Measurements from ENCODE around the gene GNL2. TPM values are rescaled to one million over a fixed set of nuclear protein-coding genes. Genes with fewer than 3 reads are reported as not detected.

Gene GNL2
- total and polyA plus RNA-seq, 9 of the 15 experiments (the other 6 are each of a cell fraction or from before 2014, with no cell fraction given), result 156 to 371 (median 263) TPM

- POLR2A ChIA-PET, result interaction anchor here (0.6 to 2.1 kb wide), 6 partner anchors 13 to 463 kb away, joined by 3 to 6 read pairs (median 3); no protein-coding TSS in a partner anchor
- Histone ChIP-seq H3K4me1 (replicated peaks in 1 of 2; ENCODE audit: control insufficient read depth in 2 of 2, insufficient read depth in 2 of 2, low read length in 2 of 2) (peaks cover 3 to 4% of the 10 kb centered on the region in 2 experiments; a peak in 2 of 5 replicates), H3K9me1 (ENCODE audit: control insufficient read depth, insufficient read depth, low read length) (no peaks in the 10 kb centered on the region), H3K9me3 (replicated peaks; ENCODE audit: control insufficient read depth, insufficient read depth, low read depth, low read length) (no peaks in the 10 kb centered on the region), H3K36me3 (ENCODE audit: control insufficient read depth, insufficient read depth, low read length) (no peaks in the 10 kb centered on the region), H3K4me3 (no peak overlapping the region), H3K27ac (ENCODE audit: extremely low read depth, low read depth, low read length) (no peak overlapping the region), H4K20me1 (replicated peaks; ENCODE audit: control insufficient read depth, insufficient read depth, low read length) (0 out of 2 replicates have a peak, but pooled peaks cover 5% of the 10 kb centered on the region), H2AFZ (ENCODE audit: low read depth, low read length) (no peak overlapping the region), H3K9ac (ENCODE audit: insufficient read depth in 1 of 2, low read depth in 2 of 2, low read length in 2 of 2) (no peak overlapping the region), H3K4me2 (ENCODE audit: insufficient read depth, low read length) (no peak overlapping the region), H3K79me2 (ENCODE audit: control insufficient read depth, insufficient read depth, low read length) (no peaks in the 10 kb centered on the region), H3K27me3 (ENCODE audit: control insufficient read depth in 2 of 2, insufficient read depth in 2 of 2, low read length in 2 of 2) (peaks cover 39 to 51% of the 10 kb centered on the region in 2 experiments)
- no TSS peak for BruUV-seq (replicated peaks)
- in situ Hi-C loops (cut with MboI), result no loop called here
- no peak for TF ChIP-seq DNMT1 (IDR thresholded peaks at IDR 0.05)
- CTCF ChIA-PET (ENCODE audit: low intra/inter-chr PET ratio), result no interaction called here
- intact Hi-C loops (cut with micrococcal nuclease), result loop anchor here (10.0 kb wide), 2 partner anchors 147 to 163 kb away; partner anchors contain the start of gene EPHA10
- no peak for ATAC-seq
- no peak for FAIRE-seq
- DNase-seq (ENCODE audit: extremely low read depth in 1 of 4, low spot score in 3 of 4), result no peak
Measured at GRCh38 chr1:37601441-37601840, 5.7 kb upstream of the GNL2 start.

GRCh38 chr1:37599940-37600339, 4.2 kb upstream of the GNL2 start:
- Histone ChIP-seq H3K36me3 (ENCODE audit: control insufficient read depth, insufficient read depth, low read length) (no peaks in the 10 kb centered on the region), H3K4me1 (replicated peaks in 1 of 2; ENCODE audit: control insufficient read depth in 2 of 2, insufficient read depth in 2 of 2, low read length in 2 of 2) (peaks cover 2 to 6% of the 10 kb centered on the region in 2 experiments; a peak in 2 of 5 replicates), H2AFZ (ENCODE audit: low read depth, low read length) (no peak overlapping the region), H3K79me2 (ENCODE audit: control insufficient read depth, insufficient read depth, low read length) (peaks cover 11% of the 10 kb centered on the region), H3K27me3 (ENCODE audit: control insufficient read depth in 2 of 2, insufficient read depth in 2 of 2, low read length in 2 of 2) (peaks cover 27 to 36% of the 10 kb centered on the region in 2 experiments), H3K27ac (ENCODE audit: extremely low read depth, low read depth, low read length) (no peak overlapping the region), H3K9me1 (ENCODE audit: control insufficient read depth, insufficient read depth, low read length) (no peaks in the 10 kb centered on the region), H3K9ac (ENCODE audit: insufficient read depth in 1 of 2, low read depth in 2 of 2, low read length in 2 of 2) (no peak overlapping the region), H4K20me1 (replicated peaks; ENCODE audit: control insufficient read depth, insufficient read depth, low read length) (peaks cover 3% of the 10 kb centered on the region; the same call in 1 of the 2 replicates), H3K9me3 (replicated peaks; ENCODE audit: control insufficient read depth, insufficient read depth, low read depth, low read length) (no peaks in the 10 kb centered on the region), H3K4me3 (no peak overlapping the region), H3K4me2 (ENCODE audit: insufficient read depth, low read length) (no peak overlapping the region)
- in situ Hi-C loops (cut with MboI) (no loop called here), intact Hi-C loops (cut with micrococcal nuclease) (loop anchor here (10.0 kb wide), 2 partner anchors 145 to 165 kb away; partner anchors contain the start of gene EPHA10)
- ChIA-PET POLR2A (interaction anchor here (0.6 to 1.9 kb wide), 4 partner anchors 11 to 148 kb away, joined by 3 to 6 read pairs (median 4); no protein-coding TSS in a partner anchor), CTCF (ENCODE audit: low intra/inter-chr PET ratio) (no interaction called here)
- DNase-seq (ENCODE audit: extremely low read depth in 1 of 4, low spot score in 3 of 4) (no peak), ATAC-seq (no peak), FAIRE-seq (no peak)
- no TSS peak for BruUV-seq (replicated peaks)
- 20% methylated on average over 5 of the region's 5 CpGs for WGBS (ENCODE audit: insufficient coverage, low coverage, missing lambda C conversion rate)
- TF ChIP-seq HOMEZ (CRISPR knock-in tag; IDR thresholded peaks at IDR 0.05) (no peak), ZBED1 (IDR thresholded peaks at IDR 0.05) (no peak), SIN3B (IDR thresholded peaks at IDR 0.05; ENCODE audit: low read depth) (no peak), BRF1 (IDR thresholded peaks at IDR 0.05; ENCODE audit: borderline replicate concordance, extremely low read depth, insufficient read length) (no peak), FOXA1 (IDR thresholded peaks at IDR 0.05; ENCODE audit: borderline replicate concordance) (no peak), HDAC6 (IDR thresholded peaks at IDR 0.05; ENCODE audit: low read depth, low read length) (no peak), PURB (CRISPR knock-in tag; IDR thresholded peaks at IDR 0.05; ENCODE audit: low read depth) (no peak), GABPA (tag; conservative IDR thresholded peaks at IDR 0.05; ENCODE audit: low read depth) (no peak), TBL1XR1 (IDR thresholded peaks at IDR 0.05; ENCODE audit: low read length in 2 of 2) (no peak), ZNF174 (CRISPR knock-in tag; IDR thresholded peaks at IDR 0.05) (no peak), POLR2AphosphoS2 (IDR thresholded peaks at IDR 0.05; ENCODE audit: low read length) (no peak), SRSF7 (optimal IDR thresholded peaks at IDR 0.05; ENCODE audit: low read depth, low read length) (no peak), PATZ1 (CRISPR knock-in tag; IDR thresholded peaks at IDR 0.05; ENCODE audit: borderline replicate concordance) (no peak)
